IMR-90 (cell line): ENCODE measurements around the gene PIGU. TPM values are rescaled to one million over a fixed set of nuclear protein-coding genes. Genes with fewer than 3 reads are reported as not detected.

ENCODE experiments used
- ATAC-seq: fragments of 200-7000 bp; cut with Tn5 transposase; 2 replicates; pipeline ENCODE4 v1.9.1; 2020; ENCODE audit warnings: low read depth, mild to moderate bottlenecking, moderate library complexity
- BruUV-seq: library from RNA; stranded (reverse); fragments of 400-500 nt; replicated peaks from 2 replicates; lab custom pipeline; 2021; lab: Mats Ljungman, UMichigan
- CTCF ChIA-PET: fragments of 300-600 bp; formaldehyde crosslinking; extraction: SDS; loops from one replicate; lab custom pipeline; 2021; ENCODE audit warnings: antibody characterized with exemption; lab: Yijun Ruan, JAX
- POLR2A ChIA-PET: fragments of 300-600 bp; sonication (Branson Sonifier 250); formaldehyde crosslinking; loops from one replicate; lab custom pipeline; 2022; ENCODE audit warnings: antibody characterized with exemption; ENCODE audit not compliant: unreplicated experiment; lab: Charles Lee
- DNase-seq: peaks from one replicate; pipeline ENCODE4 v3.0.0; 2013
- H2AFZ ChIP-seq: replicated peaks from 2 replicates; pipeline ENCODE3; 2013; ENCODE audit warnings: low read length, mild to moderate bottlenecking; ENCODE audit not compliant: poor library complexity
- H2AK5ac ChIP-seq: 2 replicates; pipeline ENCODE4 v1.6.1; 2013; ENCODE audit warnings: low read depth, low read length, inconsistent platforms
- H2AK9ac ChIP-seq: replicated peaks from 2 replicates; pipeline ENCODE3; 2013; ENCODE audit warnings: mild to moderate bottlenecking, low read depth, low read length, moderate library complexity; ENCODE audit not compliant: poor library complexity
- H2BK120ac ChIP-seq: 2 replicates; pipeline ENCODE4 v1.6.1; 2013; ENCODE audit warnings: low read depth, low read length, inconsistent platforms
- H2BK15ac ChIP-seq: 3 replicates; pipeline ENCODE4 v1.6.1; 2013; ENCODE audit warnings: low read depth, low read length, inconsistent platforms
- H2BK20ac ChIP-seq: 2 replicates; pipeline ENCODE4 v1.6.1; 2013; ENCODE audit warnings: low read depth, mild to moderate bottlenecking, inconsistent platforms, low read length, moderate library complexity
- H2BK5ac ChIP-seq: 2 replicates; pipeline ENCODE4 v1.6.1; 2013; ENCODE audit warnings: mild to moderate bottlenecking, low read depth, low read length, inconsistent platforms; ENCODE audit not compliant: poor library complexity, severe bottlenecking
- H3K14ac ChIP-seq: replicated peaks from 2 replicates; pipeline ENCODE4 v1.6.1; 2013; ENCODE audit warnings: low read depth, low read length, inconsistent platforms
- H3K18ac ChIP-seq: 2 replicates; pipeline ENCODE4 v1.6.1; 2013; ENCODE audit warnings: low read depth, low read length, control low read depth
- H3K23ac ChIP-seq: 2 replicates; pipeline ENCODE4 v1.6.1; 2013; ENCODE audit warnings: low read depth, low read length, inconsistent platforms
- H3K27ac ChIP-seq: 2 replicates; pipeline ENCODE4 v1.5.1; 2013; ENCODE audit warnings: mild to moderate bottlenecking, control low read depth, low read length; ENCODE audit not compliant: insufficient read depth
- H3K27me3 ChIP-seq: 2 replicates; pipeline ENCODE4 v1.6.1; 2013; ENCODE audit warnings: low read length; ENCODE audit not compliant: control insufficient read depth, insufficient read depth
- H3K36me3 ChIP-seq: 2 replicates; pipeline ENCODE4 v1.6.1; 2013; ENCODE audit warnings: low read length, mixed read lengths; ENCODE audit not compliant: control insufficient read depth, insufficient read depth
- H3K4ac ChIP-seq: 2 replicates; pipeline ENCODE4 v1.6.1; 2013; ENCODE audit warnings: low read depth, low read length, inconsistent platforms
- H3K4me1 ChIP-seq: 2 replicates; pipeline ENCODE4 v1.6.1; 2013; ENCODE audit warnings: low read length, mixed read lengths; ENCODE audit not compliant: control insufficient read depth, insufficient read depth
- H3K4me2 ChIP-seq: 2 replicates; pipeline ENCODE4 v1.6.1; 2013; ENCODE audit warnings: low read depth, mild to moderate bottlenecking, control low read depth, low read length, moderate library complexity
- H3K4me3 ChIP-seq: 2 replicates; pipeline ENCODE4 v1.5.1; 2013; ENCODE audit warnings: low read depth, mild to moderate bottlenecking, control low read depth, low read length, moderate library complexity; ENCODE audit not compliant: insufficient read depth
- H3K56ac ChIP-seq: 2 replicates; pipeline ENCODE4 v1.6.1; 2013; ENCODE audit warnings: low read length, inconsistent platforms; ENCODE audit not compliant: insufficient read depth; ENCODE audit errors: extremely low read depth
- H3K79me1 ChIP-seq, 2 experiments: 2 replicates each; pipeline ENCODE4 v1.6.1; 2013; ENCODE audit warnings: low read length in 2 of 2, inconsistent platforms in 1 of 2, low read depth in 1 of 2
- H3K9ac ChIP-seq: 2 replicates; pipeline ENCODE4 v1.6.1; 2013; ENCODE audit warnings: low read depth, low read length, control low read depth
- H3K9me1 ChIP-seq: 2 replicates; pipeline ENCODE4 v1.6.1; 2013; ENCODE audit warnings: low read length, inconsistent platforms; ENCODE audit not compliant: insufficient read depth
- H3K9me3 ChIP-seq: 2 replicates; pipeline ENCODE4 v1.6.1; 2013; ENCODE audit warnings: low read length; ENCODE audit not compliant: control insufficient read depth, insufficient read depth
- H4K20me1 ChIP-seq: 2 replicates; pipeline ENCODE4 v1.6.1; 2013; ENCODE audit warnings: low read length, inconsistent platforms; ENCODE audit not compliant: insufficient read depth
- H4K5ac ChIP-seq: 2 replicates; pipeline ENCODE4 v1.6.1; 2013; ENCODE audit warnings: mild to moderate bottlenecking, low read depth, low read length, control low read depth
- H4K8ac ChIP-seq, 2 experiments: 2 replicates each; pipeline ENCODE4 v1.6.1; 2013; ENCODE audit warnings: low read depth in 2 of 2, low read length in 2 of 2, control low read depth in 1 of 2, inconsistent platforms in 1 of 2
- H4K91ac ChIP-seq: 2 replicates; pipeline ENCODE4 v1.6.1; 2013; ENCODE audit warnings: low read depth, low read length, inconsistent platforms; ENCODE audit not compliant: insufficient read depth
- BHLHE40 ChIP-seq: fragments of 150-350 bp; IDR thresholded peaks from 2 replicates; pipeline ENCODE4 v1.6.1; 2016; ENCODE audit warnings: mild to moderate bottlenecking, low read depth, low read length
- CEBPB ChIP-seq: IDR thresholded peaks from 2 replicates; pipeline ENCODE4 v1.6.1; 2012; ENCODE audit warnings: low read depth, low read length, improper control_type of control experiment
- CHD1 ChIP-seq: IDR thresholded peaks from 2 replicates; pipeline ENCODE4 v1.6.1; 2012; ENCODE audit warnings: low read depth, low read length, improper control_type of control experiment
- CTCF ChIP-seq: conservative IDR thresholded peaks from 2 replicates; pipeline ENCODE4 v1.5.1; 2012; ENCODE audit warnings: mild to moderate bottlenecking, low read depth, low read length, improper control_type of control experiment
- ELK1 ChIP-seq: fragments of 150-350 bp; IDR thresholded peaks from 2 replicates; pipeline ENCODE4 v1.6.1; 2016; ENCODE audit warnings: low read depth, mild to moderate bottlenecking, low read length, moderate library complexity, borderline replicate concordance
- FOS ChIP-seq: fragments of 150-350 bp; IDR thresholded peaks from 2 replicates; pipeline ENCODE4 v1.6.1; 2016; ENCODE audit warnings: low read depth, low read length
- MAFK ChIP-seq: IDR thresholded peaks from 2 replicates; pipeline ENCODE4 v1.6.1; 2012; ENCODE audit warnings: low read depth, low read length, improper control_type of control experiment
- MAZ ChIP-seq: IDR thresholded peaks from 2 replicates; pipeline ENCODE4 v1.6.1; 2012; ENCODE audit warnings: low read depth, mild to moderate bottlenecking, low read length, improper control_type of control experiment, moderate library complexity, borderline replicate concordance
- MXI1 ChIP-seq: IDR thresholded peaks from 2 replicates; pipeline ENCODE4 v1.6.1; 2012; ENCODE audit warnings: low read depth, mild to moderate bottlenecking, low read length, moderate library complexity, borderline replicate concordance
- NFE2L2 ChIP-seq: fragments of 150-350 bp; IDR thresholded peaks from 2 replicates; pipeline ENCODE4 v1.6.1; 2016; ENCODE audit warnings: low read depth, mild to moderate bottlenecking, low read length
- POLR2A ChIP-seq: IDR thresholded peaks from 2 replicates; pipeline ENCODE4 v1.6.1; 2012; ENCODE audit warnings: mild to moderate bottlenecking, low read depth, low read length
- RAD21 ChIP-seq: IDR thresholded peaks from 2 replicates; pipeline ENCODE4 v1.6.1; 2012; ENCODE audit warnings: low read length, improper control_type of control experiment
- RCOR1 ChIP-seq: IDR thresholded peaks from 2 replicates; pipeline ENCODE4 v1.6.1; 2012; ENCODE audit warnings: mild to moderate bottlenecking, low read length, improper control_type of control experiment; ENCODE audit not compliant: insufficient replicate concordance
- RFX5 ChIP-seq: IDR thresholded peaks from 2 replicates; pipeline ENCODE4 v1.8.0; 2012; ENCODE audit warnings: low read depth, mild to moderate bottlenecking, low read length, moderate library complexity
- SMC3 ChIP-seq: fragments of 150-350 bp; IDR thresholded peaks from 2 replicates; pipeline ENCODE4 v1.6.1; 2016; ENCODE audit warnings: low read depth, mild to moderate bottlenecking, antibody characterized with exemption, low read length, moderate library complexity
- USF2 ChIP-seq: fragments of 150-350 bp; IDR thresholded peaks from 2 replicates; pipeline ENCODE4 v1.6.1; 2017; ENCODE audit warnings: mild to moderate bottlenecking, antibody characterized with exemption, low read length, low read depth
- WGBS, 2 experiments: methylation state at CpG; one replicate each; pipeline versions ENCODE4 v1.1.5 to v1.1.7; 2013; ENCODE audit warnings: missing lambda C conversion rate in 2 of 2; ENCODE audit not compliant: insufficient read length in 1 of 2; ENCODE audit errors: extremely low coverage in 2 of 2; 5-methylcytosine and 5-hydroxymethylcytosine counted together
- dilution Hi-C: fragments of 300-500 bp; cut with HindIII; formaldehyde crosslinking; loops from one replicate; pipeline ENCODE4 v1.14.3; 2018; ENCODE audit warnings: low sequenced_read_pairs; ENCODE audit not compliant: unreplicated experiment
- in situ Hi-C: fragments of 300-500 bp; cut with MboI; formaldehyde crosslinking; loops from 3 replicates; pipeline ENCODE4 v1.14.3; 2019; ENCODE audit warnings: low sequenced_read_pairs, inconsistent platforms, mixed read lengths
- intact Hi-C: fragments of 100-400 bp; cut with micrococcal nuclease; formaldehyde crosslinking; loops from 2 replicates; pipeline ENCODE4 v1.10.0; 2022
- polyA plus RNA-seq, 3 experiments: library from polyadenylated mRNA; depleted of rRNA; stranded (reverse); fragments of >200 nt; gene quantifications; 2 replicates each; pipeline ENCODE4 v1.2.3, GENCODE V29; 2012; ENCODE audit warnings: low replicate concordance in 1 of 3
- total RNA-seq: library from RNA; depleted of rRNA; stranded (reverse); fragments of >200 nt; gene quantifications from 2 replicates; pipeline ENCODE4 v1.2.3, GENCODE V29; 2012

Gene PIGU
- total and polyA plus RNA-seq, 2 of the 4 experiments (the other 2 are of a cell fraction): 11.1 to 31.1 TPM

- Histone ChIP-seq H3K4ac (peak overlapping the region; percentile 33; the same call in 1 of the 2 replicates), H2AK9ac (no peak overlapping the region), H3K9me3 (no peaks in the 10 kb centered on the region), H4K5ac (no peak overlapping the region), H3K14ac (no peak overlapping the region), H2BK20ac (no peak overlapping the region), H3K27ac (no peak overlapping the region), H3K79me1 (no peaks in the 10 kb centered on the region), H4K8ac (no peak overlapping the region), H3K9me1 (peaks cover 18% of the 10 kb centered on the region), H2BK5ac (no peak overlapping the region), H2AFZ (no peak overlapping the region), H4K20me1 (no peaks in the 10 kb centered on the region), H3K4me1 (peaks cover 3% of the 10 kb centered on the region), H3K56ac (no peak overlapping the region), H3K9ac (no peak overlapping the region), H2AK5ac (peak overlapping the region; percentile 59; the same call in 1 of the 2 replicates), H3K18ac (no peak overlapping the region), H4K91ac (no peak overlapping the region), H3K4me2 (no peak overlapping the region), H2BK15ac (no peak overlapping the region), H3K23ac (no peak overlapping the region), H3K4me3 (no peak overlapping the region), H2BK120ac (no peak overlapping the region), H3K27me3 (no peaks in the 10 kb centered on the region), H3K36me3 (0 out of 2 replicates have a peak, but pooled peaks cover 1% of the 10 kb centered on the region)
- ChIA-PET CTCF (no interaction called here), POLR2A (no interaction called here)
- no peak for ATAC-seq
- in situ Hi-C loops (no loop called here), intact Hi-C loops (loop anchor here (10.0 kb wide), 1 partner anchor 393 kb away; no protein-coding TSS in a partner anchor), dilution Hi-C loops (no loop called here)
- 83% methylated on average over 1 of the region's 5 CpGs; no CpG with 5 or more reads in 1 of the 2 experiments for WGBS, 2 experiments
- no peak for DNase-seq
- no TSS peak for BruUV-seq
- TF ChIP-seq CHD1 (no peak), BHLHE40 (no peak), USF2 (no peak), ELK1 (no peak), MAFK (no peak), RCOR1 (no peak), CTCF (no peak), FOS (no peak), MAZ (no peak), RAD21 (no peak), SMC3 (no peak), CEBPB (no peak), MXI1 (no peak), POLR2A (no peak), RFX5 (no peak), NFE2L2 (no peak)
Observed at GRCh38 chr20:34571753-34572152, 105.1 kb downstream of the PIGU start.
